Measurements from ENCODE around the gene SASH1. TPM values are rescaled to one million over a fixed set of nuclear protein-coding genes. Genes with fewer than 3 reads are reported as not detected.

The SASH1 gene
- total and polyA plus RNA-seq, 2 donors (not counting 3 experiments of a cell fraction or from before 2014, with no cell fraction given) = 18.5 to 103 TPM

- Histone ChIP-seq H3K9ac (replicated peaks; ENCODE audit: extremely low read depth, insufficient read depth, low read length) (peak overlapping the region; percentile 54), H3K9me3 (replicated peaks; ENCODE audit: control insufficient read depth, insufficient read depth, low read length) (no peaks in the 10 kb centered on the region), H3K79me2 (ENCODE audit: control insufficient read depth, insufficient read depth, low read length) (peaks cover 76% of the 10 kb centered on the region), H3K9me1 (replicated peaks; ENCODE audit: control insufficient read depth, extremely low read depth, insufficient read depth, low read length) (no peaks in the 10 kb centered on the region), H2AFZ (ENCODE audit: low read depth, low read length) (no peak overlapping the region), H3K4me2 (ENCODE audit: insufficient read depth, low read length) (peak overlapping the region; percentile 7), H3K36me3 (ENCODE audit: control insufficient read depth in 2 of 2, extremely low read depth in 1 of 2, insufficient read depth in 2 of 2, low read length in 2 of 2) (peaks cover 5 to 15% of the 10 kb centered on the region in 2 experiments), H4K20me1 (replicated peaks; ENCODE audit: control insufficient read depth, extremely low read depth, insufficient read depth, low read length) (no peaks in the 10 kb centered on the region), H3K27me3 (ENCODE audit: control insufficient read depth in 2 of 2, insufficient read depth in 2 of 2, low read length in 2 of 2) (no peaks in the 10 kb centered on the region), H3K27ac (ENCODE audit: insufficient read depth, low read depth, low read length) (peak overlapping the region; percentile 61), H3K4me1 (ENCODE audit: control insufficient read depth, extremely low read depth, insufficient read depth, low read length) (peaks cover 84% of the 10 kb centered on the region), H3K4me3 (replicated peaks in 1 of 3; ENCODE audit: insufficient read depth in 1 of 3, low read depth in 1 of 3, low read length in 3 of 3) (no peak overlapping the region)
- no TSS peak for BruUV-seq (replicated peaks)
- dilution Hi-C loops (cut with MboI; ENCODE audit: extremely low pct_ligation_motif_present, low sequenced_read_pairs) (no loop called here), intact Hi-C loops (cut with micrococcal nuclease) (no loop called here)
- FAIRE-seq (no peak), DNase-seq (ENCODE audit: low read depth, low spot score) (no peak)
- ChIA-PET POLR2A (interaction anchor here (0.6 kb wide), 1 partner anchor 28 kb away, joined by 5 read pairs; no protein-coding TSS in a partner anchor), CTCF (interaction anchor here (0.9 to 1.1 kb wide), 2 partner anchors 271 to 274 kb away, joined by 3 to 4 read pairs; no protein-coding TSS in a partner anchor)
- TF ChIP-seq JUN (IDR thresholded peaks at IDR 0.05; ENCODE audit: borderline replicate concordance, insufficient read depth, insufficient read length, low read depth) = no peak
- TF ChIP-seq, protein P1, sequence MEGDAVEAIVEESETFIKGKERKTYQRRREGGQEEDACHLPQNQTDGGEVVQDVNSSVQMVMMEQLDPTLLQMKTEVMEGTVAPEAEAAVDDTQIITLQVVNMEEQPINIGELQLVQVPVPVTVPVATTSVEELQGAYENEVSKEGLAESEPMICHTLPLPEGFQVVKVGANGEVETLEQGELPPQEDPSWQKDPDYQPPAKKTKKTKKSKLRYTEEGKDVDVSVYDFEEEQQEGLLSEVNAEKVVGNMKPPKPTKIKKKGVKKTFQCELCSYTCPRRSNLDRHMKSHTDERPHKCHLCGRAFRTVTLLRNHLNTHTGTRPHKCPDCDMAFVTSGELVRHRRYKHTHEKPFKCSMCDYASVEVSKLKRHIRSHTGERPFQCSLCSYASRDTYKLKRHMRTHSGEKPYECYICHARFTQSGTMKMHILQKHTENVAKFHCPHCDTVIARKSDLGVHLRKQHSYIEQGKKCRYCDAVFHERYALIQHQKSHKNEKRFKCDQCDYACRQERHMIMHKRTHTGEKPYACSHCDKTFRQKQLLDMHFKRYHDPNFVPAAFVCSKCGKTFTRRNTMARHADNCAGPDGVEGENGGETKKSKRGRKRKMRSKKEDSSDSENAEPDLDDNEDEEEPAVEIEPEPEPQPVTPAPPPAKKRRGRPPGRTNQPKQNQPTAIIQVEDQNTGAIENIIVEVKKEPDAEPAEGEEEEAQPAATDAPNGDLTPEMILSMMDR (IDR thresholded peaks at IDR 0.05; ENCODE audit: extremely low read depth in 1 of 2, insufficient read depth in 1 of 2, low read depth in 1 of 2, low read length in 2 of 2) = no peak
- TF ChIP-seq, protein P2, sequence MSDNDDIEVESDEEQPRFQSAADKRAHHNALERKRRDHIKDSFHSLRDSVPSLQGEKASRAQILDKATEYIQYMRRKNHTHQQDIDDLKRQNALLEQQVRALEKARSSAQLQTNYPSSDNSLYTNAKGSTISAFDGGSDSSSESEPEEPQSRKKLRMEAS (IDR thresholded peaks at IDR 0.05; ENCODE audit: insufficient read depth, insufficient read length) = no peak
- no peak for TF ChIP-seq FOS (IDR thresholded peaks at IDR 0.05; ENCODE audit: borderline replicate concordance, insufficient read depth, low read length)
- no peak for TF ChIP-seq EZH2 (IDR thresholded peaks at IDR 0.05; ENCODE audit: borderline replicate concordance, low read depth, low read length, severe bottlenecking)
- TF ChIP-seq POLR2A (IDR thresholded peaks at IDR 0.05; ENCODE audit: low read depth, low read length) = no peak
- TF ChIP-seq GATA2 (IDR thresholded peaks at IDR 0.05; ENCODE audit: insufficient read depth, insufficient read length, low read depth, low read length) = no peak
- no peak for TF ChIP-seq POLR2AphosphoS5 (IDR thresholded peaks at IDR 0.05; ENCODE audit: insufficient read depth, low read depth, low read length)
- no peak for TF ChIP-seq MYC (IDR thresholded peaks at IDR 0.05; ENCODE audit: low read depth, low read length)
Measured at GRCh38 chr6:148450866-148451265, 108.2 kb downstream of the SASH1 start.

Data from endothelial cell of umbilical vein (primary cell).